ENCODE measurements around the gene CEPT1.

Gene CEPT1

DNA sequence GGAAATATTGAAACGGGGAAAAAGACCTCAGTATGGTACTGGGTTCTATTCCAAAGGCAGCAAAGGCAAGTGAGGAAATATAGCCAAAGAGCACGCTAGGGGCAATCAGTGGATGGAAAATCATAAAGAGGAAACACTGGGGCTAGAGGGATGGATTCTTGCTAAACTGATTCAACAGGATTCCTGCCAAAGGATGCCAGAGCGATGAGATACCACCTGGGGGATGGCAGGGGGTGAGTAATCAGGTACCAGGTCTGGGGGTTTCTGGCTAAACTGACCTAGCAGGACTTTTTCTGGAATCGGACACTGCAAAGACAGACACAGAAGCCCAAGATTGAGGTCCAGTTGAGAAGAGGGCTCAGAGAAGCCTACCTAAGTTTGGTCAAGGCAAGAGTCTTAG, 94.2 kb downstream of the CEPT1 start:
- DNase-seq = no peak
